HG03439 (cell line): ENCODE data around the gene UGT1A4.
"Not testable (repeated sequence)": the region's sequence is repeated elsewhere in the genome, so short reads cannot be mapped to it uniquely, and the experiment has no call there.

Experiments used
- ATAC-seq: cut with Tn5 transposase; IDR thresholded peaks from one replicate; pipeline ENCODE4 v1.9.1; 2021; ENCODE audit warnings: mild to moderate bottlenecking, moderate library complexity; ENCODE audit not compliant: unreplicated experiment

The UGT1A4 gene

DNA sequence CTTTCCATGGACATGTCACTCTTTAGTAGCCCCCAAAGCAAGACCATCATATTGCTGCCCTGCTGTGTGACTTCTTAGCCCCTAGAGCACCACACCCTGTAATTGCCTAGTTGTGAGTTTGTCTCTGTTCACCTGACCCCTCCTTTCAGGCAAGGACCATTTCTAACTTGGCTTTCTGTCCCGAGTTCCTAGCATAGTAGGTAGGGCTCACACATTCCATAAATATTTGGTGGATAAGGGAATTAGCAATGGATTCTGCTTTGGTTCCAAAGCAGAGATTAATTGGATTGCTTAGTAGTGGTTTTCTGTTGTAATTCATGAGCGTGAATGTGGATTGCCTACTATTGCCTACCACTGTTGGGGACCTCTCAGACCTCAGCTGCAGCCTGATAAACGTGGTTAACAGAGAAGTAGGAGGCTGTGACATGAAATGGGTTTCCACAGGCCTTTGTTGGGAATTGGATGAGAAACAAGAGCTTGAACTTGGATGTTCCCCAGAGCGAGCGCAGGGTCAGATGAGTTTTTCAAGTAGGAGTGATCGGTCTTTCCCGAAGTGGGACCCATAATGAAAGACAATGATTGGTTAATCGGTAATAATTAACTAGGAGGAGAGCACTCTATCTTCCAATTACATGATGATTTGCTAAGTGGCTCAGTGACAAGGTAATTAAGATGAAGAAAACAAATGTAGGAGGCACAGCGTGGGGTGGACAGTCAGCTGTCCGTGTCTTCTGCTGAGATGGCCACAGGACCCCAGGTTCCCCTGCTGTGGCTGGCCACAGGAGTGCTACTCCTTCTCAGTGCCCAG, 28.1 kb downstream of the UGT1A4 start:
- no peak for ATAC-seq

DNA sequence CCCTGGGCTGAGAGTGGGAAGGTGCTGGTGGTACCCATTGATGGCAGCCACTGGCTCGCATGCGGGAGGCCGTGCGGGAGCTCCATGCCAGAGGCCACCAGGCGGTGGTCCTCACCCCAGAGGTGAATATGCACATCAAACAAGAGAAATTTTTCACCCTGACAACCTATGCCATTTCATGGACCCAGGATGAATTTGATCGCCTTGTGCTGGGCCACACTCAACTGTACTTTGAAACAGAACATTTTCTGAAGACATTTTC, 28.7 kb downstream of the UGT1A4 start:
- ATAC-seq = no peak

DNA sequence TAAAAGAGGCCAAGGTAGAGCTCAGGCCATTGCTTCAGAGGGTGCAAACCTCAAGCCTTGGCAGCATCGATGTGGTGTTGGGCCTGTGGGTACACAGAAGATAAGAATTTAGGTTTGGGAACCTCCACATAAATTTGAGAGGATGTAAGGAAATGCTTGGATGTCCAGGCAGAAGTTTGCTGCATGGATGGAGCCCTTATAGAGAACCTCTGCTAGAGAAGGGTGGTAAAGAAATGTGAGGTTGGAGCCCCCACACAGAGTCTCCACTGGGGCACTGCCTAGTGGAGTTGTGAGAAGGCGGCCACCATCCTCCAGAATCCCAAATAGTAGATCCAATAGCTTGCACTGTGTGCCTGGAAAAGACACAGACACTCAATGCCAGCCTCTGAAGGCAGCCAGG, 32.2 kb downstream of the UGT1A4 start:
- not testable (repeated sequence) for ATAC-seq

DNA sequence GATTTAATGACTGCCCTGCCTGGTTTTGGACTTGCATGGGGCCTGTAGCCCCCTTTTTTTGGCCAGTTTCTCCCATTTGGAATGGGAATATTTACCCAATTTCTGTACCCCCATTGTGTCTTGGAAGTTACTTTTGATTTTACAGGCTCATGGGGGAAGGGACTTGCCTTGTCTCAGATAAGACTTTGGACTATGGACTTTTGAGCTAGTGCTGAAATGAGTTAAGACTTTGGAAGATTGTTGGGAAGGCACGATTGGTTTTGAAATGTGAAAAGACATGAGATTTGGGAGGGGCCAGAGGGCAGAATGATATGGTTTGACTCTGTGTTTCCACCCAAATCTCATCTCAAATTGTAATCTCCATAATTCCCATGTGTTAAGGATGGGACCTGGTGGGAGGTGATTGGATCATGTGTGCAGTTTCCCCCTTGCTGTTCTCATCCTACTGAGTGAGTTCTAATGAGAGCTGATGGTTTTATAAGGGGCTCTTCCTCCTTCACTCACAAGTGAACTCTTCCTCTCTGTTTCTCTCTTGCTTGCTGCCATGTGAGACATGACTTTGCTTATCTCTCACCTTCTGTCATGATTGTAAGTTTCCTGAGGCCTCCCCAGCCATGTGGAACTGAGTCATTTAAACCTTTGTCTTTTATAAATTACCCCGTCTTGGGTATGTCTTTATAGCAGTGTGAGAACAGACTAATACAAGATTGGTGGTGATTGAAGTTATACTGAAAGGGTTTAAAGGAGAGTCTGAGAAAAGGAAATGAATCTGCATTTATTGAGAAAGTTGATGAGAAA, 32.9 kb downstream of the UGT1A4 start:
- not testable (repeated sequence) for ATAC-seq

DNA sequence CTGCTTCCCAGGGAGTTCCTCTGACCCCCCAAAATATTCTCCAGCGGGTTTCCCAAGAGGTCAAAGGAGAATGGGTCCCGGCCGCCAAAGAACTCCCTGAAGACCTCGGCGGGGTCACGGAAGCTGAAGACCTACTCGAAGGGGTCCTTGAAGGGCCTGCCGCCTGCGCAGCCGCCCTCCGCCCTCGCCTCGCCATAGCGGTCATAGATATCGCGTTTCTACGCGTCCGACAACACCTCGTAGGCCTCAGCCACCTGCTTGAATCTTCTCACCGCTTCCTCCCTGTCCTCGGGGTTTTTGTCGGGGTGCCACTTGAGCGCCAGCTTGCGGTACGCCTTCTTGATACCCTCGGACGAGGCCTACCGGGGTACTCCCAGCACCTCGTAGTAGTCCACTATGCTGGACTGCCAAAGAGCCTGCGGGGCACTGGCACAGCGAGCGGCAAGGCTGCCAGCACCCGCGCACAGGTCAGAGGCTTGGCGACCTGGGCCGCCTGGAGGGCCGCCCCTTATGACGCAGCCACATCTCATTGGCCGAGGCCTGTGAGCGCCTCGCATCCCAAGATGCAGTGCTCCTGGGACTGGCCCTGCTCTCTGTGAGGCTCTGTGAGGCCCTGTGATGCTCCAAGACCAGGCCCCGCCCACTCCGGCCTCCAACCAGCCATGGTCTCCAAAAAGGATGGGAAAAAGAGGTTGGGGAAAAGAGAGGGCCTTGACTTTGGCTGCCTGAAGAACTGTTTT, 36.5 kb downstream of the UGT1A4 start:
- no peak for ATAC-seq

DNA sequence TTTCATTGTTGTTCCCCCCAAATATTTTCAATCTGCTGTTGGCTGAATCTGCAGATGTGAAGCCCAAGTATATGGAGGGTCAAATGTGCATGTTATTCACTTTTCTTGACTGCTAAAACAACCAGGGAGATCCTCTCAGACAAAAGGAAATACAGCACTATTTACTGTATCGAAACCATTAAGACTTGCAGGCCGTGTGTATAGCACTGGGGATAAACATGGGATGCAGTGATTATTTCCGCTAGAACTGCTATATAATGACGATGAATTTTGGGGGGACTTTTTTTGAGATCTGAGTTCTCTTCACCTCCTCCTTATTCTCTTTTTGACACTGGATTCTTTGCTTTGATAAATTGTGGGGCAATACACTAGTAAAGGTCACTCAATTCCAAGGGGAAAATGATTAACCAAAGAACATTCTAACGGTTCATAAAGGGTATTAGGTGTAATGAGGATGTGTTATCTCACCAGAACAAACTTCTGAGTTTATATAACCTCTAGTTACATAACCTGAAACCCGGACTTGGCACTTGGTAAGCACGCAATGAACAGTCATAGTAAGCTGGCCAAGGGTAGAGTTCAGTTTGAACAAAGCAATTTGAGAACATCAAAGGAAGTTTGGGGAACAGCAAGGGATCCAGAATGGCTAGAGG, 38.0 kb downstream of the UGT1A4 start:
- ATAC-seq = no peak

DNA sequence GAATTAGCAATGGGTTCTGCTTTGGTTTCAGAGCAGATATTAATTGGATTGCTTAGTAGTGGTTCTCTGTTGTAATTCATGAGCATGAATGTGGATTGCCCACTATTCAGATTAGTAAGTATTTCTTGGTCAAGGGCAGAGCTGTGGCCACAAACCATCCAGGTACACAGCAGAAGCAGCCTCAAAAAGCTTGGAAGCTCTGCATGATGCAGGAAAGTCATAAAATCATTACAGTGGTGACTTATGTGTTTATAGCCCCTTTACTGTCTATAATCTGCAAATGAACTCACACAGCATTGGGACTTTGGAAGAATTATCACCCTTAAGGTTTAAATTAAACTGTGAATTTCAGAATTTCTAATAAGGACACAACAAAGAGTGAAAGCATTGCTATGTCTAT, 39.6 kb downstream of the UGT1A4 start:
- no peak for ATAC-seq

DNA sequence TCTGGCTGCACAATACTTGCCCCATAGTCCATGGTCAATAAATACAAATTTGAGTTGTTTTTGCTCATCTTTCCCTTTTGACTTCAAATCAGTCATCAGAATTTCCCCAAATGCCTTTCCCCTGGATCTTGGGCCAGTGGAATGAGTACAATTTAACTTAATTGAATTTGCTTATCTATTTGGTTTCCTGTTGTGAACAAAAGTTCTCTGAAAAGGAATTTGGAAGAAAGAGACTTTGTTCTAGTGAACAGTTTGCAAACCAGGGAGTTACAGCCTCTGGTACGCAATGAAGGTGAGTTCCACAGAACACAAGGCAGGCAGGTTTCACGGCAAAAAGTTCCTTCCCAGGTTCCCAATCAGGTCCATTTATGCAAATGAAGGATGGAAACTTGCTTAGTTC, 40.3 kb downstream of the UGT1A4 start:
- ATAC-seq = no peak

DNA sequence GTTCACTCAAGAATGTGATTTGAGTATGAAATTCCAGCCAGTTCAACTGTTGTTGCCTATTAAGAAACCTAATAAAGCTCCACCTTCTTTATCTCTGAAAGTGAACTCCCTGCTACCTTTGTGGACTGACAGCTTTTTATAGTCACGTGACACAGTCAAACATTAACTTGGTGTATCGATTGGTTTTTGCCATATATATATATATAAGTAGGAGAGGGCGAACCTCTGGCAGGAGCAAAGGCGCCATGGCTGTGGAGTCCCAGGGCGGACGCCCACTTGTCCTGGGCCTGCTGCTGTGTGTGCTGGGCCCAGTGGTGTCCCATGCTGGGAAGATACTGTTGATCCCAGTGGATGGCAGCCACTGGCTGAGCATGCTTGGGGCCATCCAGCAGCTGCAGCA, 41.5 kb downstream of the UGT1A4 start, which contains the start of gene UGT1A1:
Gene UGT1A1 (plus strand): TSS at position 228 of the 400 bp plus-strand sequence. CDS start 18 bp downstream, at position 246.
- no peak for ATAC-seq

DNA sequence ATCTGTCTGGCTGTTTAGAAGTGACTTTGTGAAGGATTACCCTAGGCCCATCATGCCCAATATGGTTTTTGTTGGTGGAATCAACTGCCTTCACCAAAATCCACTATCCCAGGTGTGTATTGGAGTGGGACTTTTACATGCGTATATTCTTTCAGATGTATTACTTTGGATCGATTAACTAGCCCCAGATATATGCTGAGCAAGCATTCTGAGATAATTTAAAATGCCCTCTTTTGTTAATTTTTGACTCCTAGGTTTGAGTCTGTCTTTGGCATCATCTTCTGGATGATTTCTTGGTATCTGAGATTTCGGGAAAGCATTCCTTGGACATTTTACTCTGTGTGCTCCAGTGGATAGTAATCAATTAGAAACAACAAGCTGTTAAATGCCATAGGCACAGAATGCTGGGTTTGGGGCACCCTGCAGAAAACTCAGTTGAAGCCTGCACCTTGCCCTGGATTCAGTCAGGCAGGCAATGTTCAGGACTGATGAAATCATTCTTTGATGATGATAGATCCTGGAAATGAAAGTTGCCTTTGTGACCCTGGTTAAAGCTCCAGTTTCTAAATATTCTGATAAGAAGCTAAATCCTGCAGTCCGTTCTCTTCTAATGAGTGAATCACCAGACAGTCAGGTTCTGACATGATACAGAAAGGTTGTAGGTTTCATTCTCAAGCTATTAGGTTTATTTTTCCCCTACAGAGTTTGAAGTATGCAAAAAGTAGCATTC, 42.7 kb downstream of the UGT1A4 start:
- no peak for ATAC-seq

DNA sequence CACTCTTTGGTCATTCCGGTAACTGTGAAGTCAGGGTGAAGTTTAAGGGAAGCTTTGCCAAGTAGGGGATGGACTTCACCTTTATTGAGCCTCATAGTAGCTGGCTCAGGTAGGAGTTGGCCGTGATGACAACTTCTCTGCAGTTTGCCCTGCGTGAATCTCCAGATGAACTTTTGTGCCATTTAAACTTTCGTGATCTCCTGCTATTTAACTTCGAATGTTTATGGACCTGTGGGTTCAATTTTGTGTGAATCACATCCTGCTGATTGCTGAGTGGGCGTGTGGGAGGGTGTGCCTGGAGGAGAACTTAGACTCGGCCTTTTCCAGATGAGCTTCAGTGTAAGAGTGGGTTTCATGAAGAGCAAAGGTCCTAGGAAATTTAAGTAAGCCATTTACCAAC, 45.7 kb downstream of the UGT1A4 start:
- no peak for ATAC-seq

DNA sequence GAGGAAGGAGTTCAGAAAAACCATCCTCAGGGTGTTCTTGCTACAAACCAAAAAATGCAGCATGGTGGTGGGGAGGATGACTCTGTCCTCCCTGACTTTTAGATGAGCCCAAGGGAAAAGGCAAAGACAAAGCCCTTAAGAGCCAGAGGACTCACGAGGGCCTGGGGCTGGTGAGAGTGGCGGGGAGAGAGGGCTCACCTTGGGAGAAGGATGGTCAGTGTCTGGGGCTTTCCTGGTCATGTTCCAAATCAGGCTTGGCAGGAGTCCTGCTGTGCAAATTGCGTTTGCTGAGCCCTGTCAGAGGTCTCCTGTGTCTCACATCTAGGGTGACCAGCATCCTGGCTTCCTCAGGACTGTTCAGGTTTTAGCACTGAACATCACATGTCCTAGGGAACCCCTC, 46.2 kb downstream of the UGT1A4 start:
- ATAC-seq = no peak

DNA sequence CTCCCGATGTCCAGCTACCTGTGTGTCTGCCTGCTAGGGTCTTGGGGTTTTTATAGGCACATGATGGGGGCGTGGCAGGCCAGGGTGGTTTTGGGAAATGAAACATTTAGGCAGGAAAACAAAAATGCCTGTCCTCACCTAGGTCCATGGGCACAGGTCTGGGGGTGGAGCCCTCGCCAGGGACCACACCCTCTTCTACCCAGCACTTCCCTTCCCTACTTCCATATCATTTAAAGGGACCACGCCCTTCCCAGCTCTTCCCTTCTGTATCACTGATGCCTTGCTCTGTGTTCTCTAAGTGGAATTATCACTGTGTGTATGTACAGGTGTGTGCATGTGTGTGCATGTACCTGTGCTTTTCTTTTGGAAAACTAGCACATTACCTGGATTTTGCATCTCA, 47.9 kb downstream of the UGT1A4 start:
- no peak for ATAC-seq

DNA sequence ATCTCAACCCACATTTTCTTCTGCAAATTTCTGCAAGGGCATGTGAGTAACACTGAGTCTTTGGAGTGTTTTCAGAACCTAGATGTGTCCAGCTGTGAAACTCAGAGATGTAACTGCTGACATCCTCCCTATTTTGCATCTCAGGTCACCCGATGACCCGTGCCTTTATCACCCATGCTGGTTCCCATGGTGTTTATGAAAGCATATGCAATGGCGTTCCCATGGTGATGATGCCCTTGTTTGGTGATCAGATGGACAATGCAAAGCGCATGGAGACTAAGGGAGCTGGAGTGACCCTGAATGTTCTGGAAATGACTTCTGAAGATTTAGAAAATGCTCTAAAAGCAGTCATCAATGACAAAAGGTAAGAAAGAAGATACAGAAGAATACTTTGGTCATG, 49.5 kb downstream of the UGT1A4 start:
- ATAC-seq = no peak

DNA sequence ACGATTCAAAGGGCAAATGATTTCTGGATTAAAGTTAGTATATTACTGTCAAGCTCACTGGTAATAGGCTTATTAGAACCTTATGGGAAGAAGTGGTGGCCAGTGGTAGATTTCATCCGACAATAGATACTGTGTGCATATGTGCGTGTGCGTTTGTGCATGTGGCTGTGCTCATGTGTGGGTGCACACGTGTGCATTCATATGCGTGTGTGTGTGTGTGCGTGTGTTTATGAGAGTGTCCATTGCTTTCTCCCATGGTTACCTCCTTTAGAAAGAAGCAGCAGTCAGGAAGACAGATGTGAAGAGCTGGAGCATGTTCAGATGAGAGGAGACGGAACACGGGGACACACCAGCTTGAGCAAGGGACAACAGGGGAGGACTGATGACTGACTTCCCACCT, 50.7 kb downstream of the UGT1A4 start:
- ATAC-seq = no peak

DNA sequence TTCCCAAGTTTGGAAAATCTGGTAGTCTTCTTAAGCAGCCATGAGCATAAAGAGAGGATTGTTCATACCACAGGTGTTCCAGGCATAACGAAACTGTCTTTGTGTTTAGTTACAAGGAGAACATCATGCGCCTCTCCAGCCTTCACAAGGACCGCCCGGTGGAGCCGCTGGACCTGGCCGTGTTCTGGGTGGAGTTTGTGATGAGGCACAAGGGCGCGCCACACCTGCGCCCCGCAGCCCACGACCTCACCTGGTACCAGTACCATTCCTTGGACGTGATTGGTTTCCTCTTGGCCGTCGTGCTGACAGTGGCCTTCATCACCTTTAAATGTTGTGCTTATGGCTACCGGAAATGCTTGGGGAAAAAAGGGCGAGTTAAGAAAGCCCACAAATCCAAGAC, 53.6 kb downstream of the UGT1A4 start:
- no peak for ATAC-seq

DNA sequence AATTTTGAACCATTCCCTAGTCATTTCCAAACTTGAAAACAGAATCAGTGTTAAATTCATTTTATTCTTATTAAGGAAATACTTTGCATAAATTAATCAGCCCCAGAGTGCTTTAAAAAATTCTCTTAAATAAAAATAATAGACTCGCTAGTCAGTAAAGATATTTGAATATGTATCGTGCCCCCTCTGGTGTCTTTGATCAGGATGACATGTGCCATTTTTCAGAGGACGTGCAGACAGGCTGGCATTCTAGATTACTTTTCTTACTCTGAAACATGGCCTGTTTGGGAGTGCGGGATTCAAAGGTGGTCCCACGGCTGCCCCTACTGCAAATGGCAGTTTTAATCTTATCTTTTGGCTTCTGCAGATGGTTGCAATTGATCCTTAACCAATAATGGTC, 54.0 kb downstream of the UGT1A4 start:
- no peak for ATAC-seq

DNA sequence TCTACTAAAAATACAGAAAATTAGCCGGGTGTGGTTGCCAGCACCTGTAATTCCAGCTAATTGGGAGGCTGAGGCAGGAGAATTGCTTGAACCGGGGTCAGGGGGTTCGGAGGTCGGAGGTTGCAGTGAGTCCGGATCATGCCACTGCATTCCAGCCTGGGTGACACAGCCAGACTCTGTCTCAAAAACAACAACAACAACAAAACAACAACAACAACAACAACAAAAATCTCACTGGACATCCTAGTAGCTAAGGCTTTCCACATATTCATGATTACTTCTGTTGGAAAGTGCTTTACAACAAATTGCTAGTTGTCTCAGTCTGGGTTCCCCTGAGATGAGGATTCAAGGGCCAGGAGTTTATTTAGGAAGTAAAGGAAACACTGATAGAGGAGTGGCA, 55.3 kb downstream of the UGT1A4 start:
- ATAC-seq = no peak

DNA sequence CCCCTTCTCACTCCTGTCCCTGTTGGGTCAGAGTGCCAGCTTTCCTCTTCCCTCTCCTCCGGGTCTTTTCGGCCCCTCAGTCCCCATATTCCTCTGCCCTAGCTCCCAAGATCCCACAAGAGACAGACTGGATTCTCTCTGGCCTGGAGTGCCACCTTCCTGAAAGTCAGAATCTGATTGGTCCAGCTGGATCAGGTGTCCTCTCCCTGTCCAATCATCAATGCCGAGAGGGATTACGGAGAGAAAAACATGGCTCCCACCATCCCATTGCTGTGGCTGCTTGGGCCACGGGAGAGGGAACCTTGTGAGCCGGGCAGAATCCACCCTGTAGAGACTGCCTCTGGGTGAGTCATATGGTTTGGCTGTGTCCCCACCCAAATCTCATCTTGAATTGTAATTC, 56.9 kb downstream of the UGT1A4 start:
- ATAC-seq = no peak

DNA sequence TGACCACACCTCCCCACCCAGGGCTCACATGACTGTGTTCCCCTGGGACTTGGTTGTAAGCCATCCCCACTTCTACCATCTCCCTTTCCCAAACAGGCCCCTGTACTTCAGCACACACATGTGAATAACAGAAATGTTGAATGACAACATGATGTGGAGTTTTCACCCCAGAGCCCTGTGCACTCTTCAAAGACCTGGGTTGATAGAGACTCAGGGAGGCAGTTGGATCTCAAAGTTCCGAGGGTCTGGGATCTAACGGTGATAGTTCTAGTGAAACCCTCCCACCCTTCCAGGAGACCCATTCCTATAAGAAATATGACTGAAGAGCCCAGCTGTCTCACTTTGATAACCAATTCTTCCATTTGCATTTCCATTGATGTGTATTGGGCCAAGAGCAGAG, 59.5 kb downstream of the UGT1A4 start, which contains the start of gene MROH2A:
Gene MROH2A (plus strand): TSS at position 301 of the 400 bp plus-strand sequence. CDS start 1,029 bp downstream, outside the sequence.
- no peak for ATAC-seq
